Measurements from ENCODE around the gene QSOX2.

- no peak for TF ChIP-seq CTCF (conservative IDR thresholded peaks at IDR 0.05; ENCODE audit: low read depth in 2 of 2)
- TF ChIP-seq REST (IDR thresholded peaks at IDR 0.05; ENCODE audit: unreplicated experiment), result no peak
- no peak for TF ChIP-seq JUNB (IDR thresholded peaks at IDR 0.05; ENCODE audit: unreplicated experiment)
- no peak for TF ChIP-seq POLR2AphosphoS5 (IDR thresholded peaks at IDR 0.05; ENCODE audit: low read depth)
- no peak for TF ChIP-seq EZH2 (IDR thresholded peaks at IDR 0.05; ENCODE audit: low read depth, unreplicated experiment)
- TF ChIP-seq EZH2phosphoT487 (IDR thresholded peaks at IDR 0.05; ENCODE audit: unreplicated experiment), result no peak
- TF ChIP-seq ZNF331 (CRISPR knock-in tag; IDR thresholded peaks at IDR 0.05; ENCODE audit: low read depth), result no peak
- TF ChIP-seq CREB1 (CRISPR knock-in tag; IDR thresholded peaks at IDR 0.05; ENCODE audit: low read depth), result no peak
- TF ChIP-seq STAT1 (IDR thresholded peaks at IDR 0.05; ENCODE audit: unreplicated experiment), result no peak
- no peak for TF ChIP-seq ETS1 (IDR thresholded peaks at IDR 0.05)
Observed at GRCh38 chr9:136246849-136247550, 1.4 kb upstream of the QSOX2 start.
